HK-2 (cell line): ENCODE data around the gene FOXP1.

ENCODE experiments used
- DNase-seq: peaks from one replicate; pipeline ENCODE4 v3.0.0-alpha.2; 2018; ENCODE audit not compliant: unreplicated experiment

The FOXP1 gene

DNA sequence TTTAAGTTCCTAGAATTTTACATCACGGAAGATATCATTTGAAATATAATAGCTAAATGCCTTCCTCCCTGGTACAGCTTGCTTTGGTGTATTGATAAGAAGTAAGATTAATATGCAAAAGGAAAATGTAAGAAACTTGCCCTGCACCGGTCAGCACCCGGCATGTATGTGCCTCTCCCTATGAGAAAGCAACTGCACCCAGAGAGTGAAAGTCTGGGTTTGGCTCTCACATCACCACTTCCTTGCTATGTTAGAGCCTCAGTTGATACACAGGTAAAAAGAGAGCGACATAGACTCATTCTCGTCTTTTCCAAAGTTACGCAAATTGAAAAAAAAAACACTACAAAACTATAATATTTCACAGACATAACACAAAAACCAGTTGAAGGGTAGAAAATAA lies 96.7 kb downstream of the FOXP1 start:
- DNase-seq = no peak

DNA sequence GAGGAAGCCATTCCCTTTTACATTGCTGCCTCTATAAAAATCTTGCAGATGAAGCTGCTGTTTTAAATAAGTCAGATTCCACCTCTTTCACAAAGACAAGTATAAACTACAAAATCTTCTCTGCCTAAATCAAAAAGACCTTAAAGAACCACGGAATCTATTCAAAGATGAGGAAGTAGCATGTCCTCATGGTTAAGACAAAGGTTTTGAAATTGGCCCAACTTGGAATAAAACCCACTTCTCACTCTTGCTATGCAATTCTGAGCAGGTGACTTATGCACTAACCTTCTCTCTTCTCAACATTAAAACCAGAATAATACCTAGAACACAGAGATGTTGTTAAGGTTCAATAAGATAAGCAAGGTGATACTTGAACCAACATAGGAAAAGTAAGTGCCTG lies 97.6 kb downstream of the FOXP1 start:
- DNase-seq = no peak

- DNase-seq = no peak
These were observed 99.1 kb downstream of the FOXP1 start for GRCh38 chr3:71484452-71484851.

GRCh38 chr3:71484047-71484446 lies 99.5 kb downstream of the FOXP1 start:
- no peak for DNase-seq

DNA sequence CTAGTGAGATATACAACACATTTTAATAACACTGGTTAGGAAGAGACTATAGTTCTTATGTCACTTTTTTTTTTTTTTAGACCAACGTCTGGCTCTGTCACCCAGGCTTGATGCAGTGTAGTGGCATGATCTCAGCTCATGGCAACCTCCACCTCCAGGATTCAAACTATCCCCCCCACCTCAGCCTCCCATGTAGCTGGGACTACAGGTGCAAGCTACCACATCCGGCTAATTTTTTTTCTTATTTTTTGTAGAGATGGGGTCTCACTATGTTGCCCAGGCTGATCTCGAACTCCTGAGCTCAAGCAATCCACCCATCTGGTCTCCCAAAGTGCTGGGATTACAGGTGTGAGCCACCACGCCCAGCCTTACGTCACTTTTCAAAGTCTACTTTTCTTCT lies 100.8 kb downstream of the FOXP1 start:
- DNase-seq = no peak

DNA sequence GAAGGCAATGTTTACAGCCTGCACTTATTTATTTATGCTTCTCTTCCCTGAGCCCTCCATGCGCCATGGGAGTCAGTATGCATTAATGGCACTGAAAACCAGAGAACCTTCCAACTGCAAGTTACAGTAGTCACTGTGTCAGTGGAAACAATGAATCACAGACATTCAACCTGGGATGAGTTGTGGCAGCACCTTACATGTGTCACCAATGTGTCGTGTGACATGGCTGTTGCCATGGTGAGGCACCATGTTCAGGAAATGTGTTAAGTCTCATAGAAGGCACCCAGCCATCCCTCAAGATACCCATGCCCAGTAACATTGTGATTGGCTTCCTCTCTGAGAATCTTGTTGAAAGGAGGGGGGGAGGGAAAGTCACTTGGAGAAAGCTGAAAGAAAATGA lies 105.0 kb downstream of the FOXP1 start:
- no peak for DNase-seq

- DNase-seq = no peak
These were observed 106.6 kb downstream of the FOXP1 start for GRCh38 chr3:71476950-71477349.

DNA sequence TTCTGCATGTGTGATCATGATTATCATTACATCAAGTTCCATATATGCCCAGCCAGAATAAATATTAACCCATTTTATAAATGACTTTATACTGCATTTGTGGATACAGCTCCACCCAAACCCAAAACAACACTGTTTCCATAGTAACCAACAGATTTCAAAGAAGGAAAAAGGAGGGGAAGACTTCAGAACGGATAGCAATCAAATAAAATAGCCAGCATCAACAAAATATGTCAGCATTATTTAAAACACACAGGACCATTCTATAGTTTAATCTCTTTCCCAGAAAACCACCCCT lies 114.4 kb downstream of the FOXP1 start:
- no peak for DNase-seq

DNA sequence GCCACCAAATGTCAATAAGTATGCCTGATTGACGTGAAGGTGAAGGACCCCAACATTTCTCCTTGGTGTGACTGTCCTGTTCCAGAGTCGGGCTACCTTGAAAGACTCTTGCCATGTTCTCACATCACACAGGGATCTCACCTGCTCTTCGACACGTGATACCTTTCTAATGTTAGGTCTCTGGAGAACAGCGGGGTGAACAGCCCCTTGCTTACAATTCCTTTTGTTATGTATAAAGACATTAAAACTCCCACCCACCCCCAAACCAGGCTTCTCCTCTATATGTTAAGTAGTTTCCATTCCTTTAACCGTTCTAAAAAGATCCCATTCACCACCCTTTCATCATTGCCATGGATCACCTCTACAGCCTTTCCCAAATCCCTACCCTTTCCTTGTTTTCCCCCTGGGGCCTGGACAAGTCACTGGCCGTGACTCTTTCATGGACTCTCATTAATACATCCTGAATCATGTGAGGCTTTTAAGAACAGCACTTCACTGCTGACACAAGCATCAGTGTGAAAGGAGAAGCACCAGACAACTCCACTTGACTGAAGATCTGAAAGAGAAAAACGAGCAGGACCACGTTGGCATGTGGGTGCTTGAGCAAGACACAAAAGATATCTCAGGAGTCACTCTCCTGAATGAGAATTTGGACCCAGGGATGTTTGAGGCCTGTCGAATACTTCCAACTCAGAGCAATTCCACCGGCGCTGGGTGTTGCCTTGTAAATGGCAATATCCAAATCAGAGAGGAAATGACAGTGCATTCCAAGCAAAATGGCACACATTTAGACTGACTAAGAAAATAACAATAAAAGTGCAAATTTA lies 115.0 kb downstream of the FOXP1 start:
- no peak for DNase-seq

- DNase-seq = no peak
These were observed 117.0 kb downstream of the FOXP1 start for GRCh38 chr3:71466483-71466882.

GRCh38 chr3:71465371-71466036 lies 118.0 kb downstream of the FOXP1 start:
- no peak for DNase-seq

- DNase-seq = no peak
These were observed 118.9 kb downstream of the FOXP1 start for GRCh38 chr3:71464613-71465012.

DNA sequence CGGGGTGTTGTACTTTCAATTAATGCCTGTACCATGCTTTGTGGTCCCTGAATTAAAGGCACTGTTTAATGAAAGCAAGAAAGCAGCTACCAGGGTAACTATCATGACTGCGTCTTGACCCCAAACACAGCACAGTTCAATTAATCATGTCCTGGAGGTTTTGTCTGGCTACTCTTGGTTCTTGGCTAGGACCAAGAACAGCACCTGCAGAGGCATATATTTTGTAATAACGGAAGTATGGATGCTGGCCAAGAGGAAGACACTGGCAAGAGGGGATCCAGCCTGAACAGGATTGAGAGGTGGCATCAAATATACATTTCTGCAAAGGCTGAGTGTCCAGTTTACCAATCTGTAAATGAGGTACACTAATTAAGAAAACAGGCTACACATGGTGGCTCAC lies 119.9 kb downstream of the FOXP1 start:
- no peak for DNase-seq

DNA sequence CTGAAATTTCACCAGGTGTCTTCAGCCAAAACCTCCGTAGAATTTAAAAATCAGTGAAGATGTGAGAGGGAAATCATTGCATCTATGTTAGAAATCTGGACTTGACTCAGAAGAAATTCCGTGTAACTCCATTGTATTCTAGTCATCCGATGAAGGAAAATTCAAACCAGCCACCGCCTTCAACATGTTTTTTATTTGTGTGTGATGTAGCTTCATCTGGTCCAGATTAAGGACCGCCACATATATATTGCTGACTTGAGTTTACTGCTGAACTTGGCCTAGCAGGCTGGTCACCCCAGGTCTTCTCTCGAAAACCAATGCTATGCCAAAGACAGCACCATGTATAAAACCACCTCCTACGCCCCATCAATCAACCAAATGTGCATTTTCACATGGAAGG lies 120.9 kb downstream of the FOXP1 start:
- DNase-seq = no peak

DNA sequence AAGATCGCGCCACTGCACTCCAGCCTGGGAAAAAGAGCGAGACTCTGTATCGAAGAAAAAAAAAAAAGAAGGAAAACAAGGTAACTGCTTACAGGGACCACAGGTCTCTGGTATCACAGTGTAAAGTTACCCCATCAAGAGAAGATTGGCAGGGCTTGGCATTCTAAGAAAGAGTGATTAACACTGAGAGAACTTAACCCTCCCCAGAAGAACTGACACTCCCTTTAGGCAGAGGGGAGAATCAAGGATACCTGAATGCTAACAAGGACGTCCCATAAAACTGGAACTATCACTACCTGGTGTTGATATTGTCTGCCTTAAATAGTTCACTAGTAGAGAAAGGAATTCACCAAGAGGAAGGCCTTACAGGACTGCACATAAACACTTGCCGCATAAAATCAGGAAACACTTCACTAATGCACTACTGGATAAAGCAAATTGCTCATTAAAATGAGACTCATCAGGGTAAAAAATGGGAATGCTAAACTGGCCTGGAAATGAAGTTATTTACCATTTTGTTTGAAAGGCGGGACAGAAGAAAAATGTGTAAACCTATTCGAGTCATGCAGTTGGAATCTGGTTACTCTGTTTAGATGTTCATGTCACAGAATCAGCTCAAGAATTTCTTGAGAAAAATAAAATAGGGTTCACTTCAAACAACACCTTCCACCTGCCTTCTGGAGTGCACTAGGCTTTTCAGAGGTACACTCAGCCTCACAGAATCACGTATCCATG lies 121.6 kb downstream of the FOXP1 start:
- DNase-seq = no peak

DNA sequence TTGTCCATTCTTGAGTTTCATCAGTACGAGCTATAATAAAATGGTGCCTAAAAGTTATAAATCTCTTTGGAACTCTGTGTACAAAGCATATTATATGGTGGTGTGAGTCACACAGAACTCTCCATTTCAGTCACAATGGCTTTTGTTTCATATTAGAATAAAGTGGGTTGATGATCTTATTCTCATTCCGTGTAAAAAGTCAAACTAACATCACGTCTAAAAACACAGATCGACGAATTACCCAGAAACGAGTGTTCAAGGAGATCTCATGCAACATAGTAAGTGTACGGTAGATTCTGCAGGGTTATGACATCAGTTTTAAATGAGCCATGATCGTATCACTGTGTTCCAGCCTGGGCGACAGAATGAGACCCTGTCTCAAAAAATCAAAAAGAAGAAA lies 122.4 kb downstream of the FOXP1 start:
- DNase-seq = no peak

GRCh38 chr3:71458895-71459294 lies 124.6 kb downstream of the FOXP1 start:
- DNase-seq = no peak

DNA sequence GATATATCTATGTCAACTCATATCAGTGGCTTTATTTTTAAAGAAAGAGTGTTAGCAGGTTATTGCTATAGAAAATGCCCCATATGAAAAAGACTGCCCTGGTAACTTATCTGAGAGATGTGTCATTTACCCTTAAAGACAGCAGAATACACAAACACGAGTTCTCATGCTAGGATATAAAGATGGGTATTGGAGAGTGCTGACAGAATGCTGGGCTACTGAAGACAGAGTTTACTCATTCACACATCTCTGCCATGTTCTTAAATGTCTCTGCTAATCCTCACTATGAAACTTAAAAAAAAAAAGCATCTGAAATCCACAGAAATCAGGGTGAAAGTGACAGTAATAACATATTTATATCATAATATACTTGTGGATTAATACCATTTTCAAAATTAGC lies 126.7 kb downstream of the FOXP1 start:
- DNase-seq = no peak

DNA sequence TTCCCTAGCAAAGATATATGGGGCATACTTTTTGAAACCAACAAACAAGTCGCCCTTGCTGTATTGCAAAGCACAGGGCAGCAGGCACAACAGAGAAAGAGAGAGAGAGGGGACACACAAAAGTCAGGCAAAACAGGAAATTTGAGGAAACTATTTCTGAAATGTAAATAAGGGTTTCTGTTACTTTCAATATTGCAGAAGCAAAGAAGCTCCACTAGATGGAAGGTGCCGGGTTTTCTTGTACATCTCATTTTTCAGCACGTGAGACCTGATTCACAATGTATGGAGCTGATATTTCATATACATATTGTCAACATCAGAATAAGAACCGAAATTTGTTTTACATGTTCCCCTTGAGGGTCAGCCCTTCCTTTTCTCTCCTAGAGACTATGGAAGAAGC lies 127.4 kb downstream of the FOXP1 start:
- DNase-seq = no peak

- no peak for DNase-seq
These were observed 128.8 kb downstream of the FOXP1 start for GRCh38 chr3:71454512-71455403.

- no peak for DNase-seq
These were observed 129.6 kb downstream of the FOXP1 start for GRCh38 chr3:71453822-71454511.
